Parathyroid adenoma (tissue), 2 donors: Measurements from ENCODE around the gene YWHAB.
"Not testable (repeated sequence)": the region's sequence is repeated elsewhere in the genome, so short reads cannot be mapped to it uniquely, and the experiment has no call there.

Experiments
- H2AFZ ChIP-seq: fragments of 300-600 bp; sonication (generic); one replicate; pipeline ENCODE4 v1.7.0; 2017; ENCODE audit warnings: antibody characterized with exemption, mild to moderate bottlenecking
- H3K27ac ChIP-seq: fragments of 300-600 bp; sonication (generic); one replicate; pipeline ENCODE4 v1.7.0; 2017
- H3K27me3 ChIP-seq: fragments of 300-600 bp; sonication (generic); one replicate; pipeline ENCODE4 v1.7.0; 2017; ENCODE audit warnings: low read length; ENCODE audit not compliant: control insufficient read depth, insufficient read depth
- H3K36me3 ChIP-seq: fragments of 300-600 bp; sonication (generic); one replicate; pipeline ENCODE4 v1.7.0; 2017; ENCODE audit warnings: low read length; ENCODE audit not compliant: control insufficient read depth, insufficient read depth
- H3K4me1 ChIP-seq: fragments of 300-600 bp; sonication (generic); one replicate; pipeline ENCODE4 v1.7.0; 2017; ENCODE audit warnings: control low read depth
- H3K4me2 ChIP-seq: fragments of 300-600 bp; sonication (generic); one replicate; pipeline ENCODE4 v1.7.0; 2017; ENCODE audit warnings: low read length
- H3K4me3 ChIP-seq: fragments of 300-600 bp; sonication (generic); one replicate; pipeline ENCODE4 v1.7.0; 2017; ENCODE audit warnings: low read depth, low read length
- H3K79me2 ChIP-seq: fragments of 300-600 bp; sonication (generic); one replicate; pipeline ENCODE4 v1.7.0; 2017; ENCODE audit warnings: control low read depth
- H3K9ac ChIP-seq: fragments of 300-600 bp; sonication (generic); one replicate; pipeline ENCODE4 v1.7.0; 2017; ENCODE audit warnings: mild to moderate bottlenecking
- H3K9me3 ChIP-seq: fragments of 300-600 bp; sonication (generic); one replicate; pipeline ENCODE4 v1.7.0; 2017; ENCODE audit warnings: low read length; ENCODE audit not compliant: control insufficient read depth
- CTCF ChIP-seq: fragments of 300-600 bp; sonication (generic); IDR thresholded peaks from one replicate; pipeline ENCODE4 v1.7.0; 2017; ENCODE audit warnings: antibody characterized with exemption, mild to moderate bottlenecking
- donor health status: primary hyperparathyroidism.

The YWHAB gene

GRCh38 chr20:44866703-44867335, 18.7 kb upstream of the YWHAB start:
- Histone ChIP-seq H3K9ac (no peak overlapping the region), H3K27ac (no peak overlapping the region), H3K4me3 (no peak overlapping the region)

GRCh38 chr20:44869471-44869870, 16.0 kb upstream of the YWHAB start:
- Histone ChIP-seq H3K4me3 (no peak overlapping the region), H3K4me1 (no peaks in the 10 kb centered on the region), H3K9ac (no peak overlapping the region), H3K9me3 (no peaks in the 10 kb centered on the region), H2AFZ (no peak overlapping the region), H3K79me2 (no peaks in the 10 kb centered on the region), H3K27ac (no peak overlapping the region), H3K4me2 (no peak overlapping the region), H3K27me3 (no peaks in the 10 kb centered on the region), H3K36me3 (no peaks in the 10 kb centered on the region)
- TF ChIP-seq CTCF = no peak

More at GRCh38 chr20:44866703-44867335, 18.7 kb upstream of the YWHAB start:
- Histone ChIP-seq H3K9me3 (no peaks in the 10 kb centered on the region), H3K4me2 (no peak overlapping the region), H2AFZ (no peak overlapping the region), H3K27me3 (no peaks in the 10 kb centered on the region), H3K4me1 (no peaks in the 10 kb centered on the region), H3K36me3 (no peaks in the 10 kb centered on the region), H3K79me2 (no peaks in the 10 kb centered on the region)
- no peak for TF ChIP-seq CTCF

GRCh38 chr20:44882360-44882759, 3.1 kb upstream of the YWHAB start:
- H3K9me3 ChIP-seq, H3K4me2 ChIP-seq, H3K27me3 ChIP-seq, H3K36me3 ChIP-seq, H2AFZ ChIP-seq, H3K4me3 ChIP-seq, H3K27ac ChIP-seq, H3K4me1 ChIP-seq, H3K9ac ChIP-seq: not testable (repeated sequence)
- peaks cover 14% of the 10 kb centered on the region for H3K79me2 ChIP-seq

GRCh38 chr20:44883214-44883902, 2.1 kb upstream of the YWHAB start:
- TF ChIP-seq CTCF = no peak
- no peaks in the 10 kb centered on the region for H3K36me3 ChIP-seq

GRCh38 chr20:44884907-44885391, 556 bp upstream of the YWHAB start:
- TF ChIP-seq CTCF = no peak
- Histone ChIP-seq H3K27me3 (no peaks in the 10 kb centered on the region), H2AFZ (peak overlapping the region; percentile 80), H3K36me3 (no peaks in the 10 kb centered on the region), H3K9ac (no peak overlapping the region), H3K9me3 (no peaks in the 10 kb centered on the region), H3K79me2 (peaks cover 36% of the 10 kb centered on the region), H3K4me3 (peak overlapping the region; percentile 84), H3K4me2 (peak overlapping the region; percentile 82), H3K4me1 (peaks cover 12% of the 10 kb centered on the region), H3K27ac (peak overlapping the region; percentile 73)

More at GRCh38 chr20:44883214-44883902, 2.1 kb upstream of the YWHAB start:
- Histone ChIP-seq H2AFZ (no peak overlapping the region), H3K9me3 (no peaks in the 10 kb centered on the region), H3K9ac (no peak overlapping the region), H3K4me2 (no peak overlapping the region), H3K27me3 (no peaks in the 10 kb centered on the region), H3K79me2 (peaks cover 24% of the 10 kb centered on the region), H3K4me1 (peaks cover 10% of the 10 kb centered on the region), H3K27ac (no peak overlapping the region), H3K4me3 (no peak overlapping the region)
